ENCODE results near the gene PRLH. TPM values are rescaled to one million over a fixed set of nuclear protein-coding genes. Genes with fewer than 3 reads are reported as not detected.

Gene PRLH
- total and polyA plus RNA-seq, 2 of the 13 experiments (the other 11 are each of a cell fraction or from before 2014, with no cell fraction given) = not detected

DNA sequence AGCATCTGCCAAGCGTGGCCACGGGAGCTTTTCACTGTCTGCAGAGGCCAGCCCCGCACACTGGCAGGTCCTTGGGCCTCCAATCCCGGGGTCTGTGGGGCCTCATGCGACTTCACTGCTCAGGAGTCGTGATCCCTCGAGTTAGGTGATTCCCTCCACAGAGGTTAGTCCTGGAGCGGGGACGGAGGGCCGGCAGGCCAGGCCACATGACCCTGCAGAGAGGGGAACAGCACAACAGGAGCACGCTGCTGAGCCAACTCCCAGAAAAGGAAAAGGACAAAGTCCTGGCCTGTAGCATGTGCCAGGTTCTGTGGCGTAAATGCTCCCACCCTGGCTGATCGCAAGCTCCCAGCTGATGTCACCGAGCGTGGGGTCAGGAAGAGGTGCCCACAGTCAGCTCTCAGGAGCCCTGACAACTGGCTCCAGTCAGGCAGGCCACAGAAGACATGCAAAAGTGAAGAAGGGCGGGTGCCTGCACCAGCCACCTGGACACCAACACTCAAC lies 15.3 kb upstream of the PRLH start (continued):
- TF ChIP-seq ZNF318 (CRISPR knock-in tag; IDR thresholded peaks at IDR 0.05) (no peak), MED1 (CRISPR knock-in tag; IDR thresholded peaks at IDR 0.05) (peak; percentile 36; the same call in 1 of the 2 replicates), SUZ12 (IDR thresholded peaks at IDR 0.05; ENCODE audit: low read depth, low read length) (no peak), ATM (IDR thresholded peaks at IDR 0.05; ENCODE audit: borderline replicate concordance) (no peak), ZNF709 (CRISPR knock-in tag; IDR thresholded peaks at IDR 0.05) (peak; percentile 33; the same call in 1 of the 2 replicates), HIC2 (CRISPR knock-in tag; IDR thresholded peaks at IDR 0.05; ENCODE audit: low read depth) (0 out of 2 replicates have a peak, but pooled peaks have one; percentile 51), ATF7-NPFF (CRISPR knock-in tag; IDR thresholded peaks at IDR 0.05; ENCODE audit: low read depth) (no peak)
- TF ChIP-seq, protein P1, sequence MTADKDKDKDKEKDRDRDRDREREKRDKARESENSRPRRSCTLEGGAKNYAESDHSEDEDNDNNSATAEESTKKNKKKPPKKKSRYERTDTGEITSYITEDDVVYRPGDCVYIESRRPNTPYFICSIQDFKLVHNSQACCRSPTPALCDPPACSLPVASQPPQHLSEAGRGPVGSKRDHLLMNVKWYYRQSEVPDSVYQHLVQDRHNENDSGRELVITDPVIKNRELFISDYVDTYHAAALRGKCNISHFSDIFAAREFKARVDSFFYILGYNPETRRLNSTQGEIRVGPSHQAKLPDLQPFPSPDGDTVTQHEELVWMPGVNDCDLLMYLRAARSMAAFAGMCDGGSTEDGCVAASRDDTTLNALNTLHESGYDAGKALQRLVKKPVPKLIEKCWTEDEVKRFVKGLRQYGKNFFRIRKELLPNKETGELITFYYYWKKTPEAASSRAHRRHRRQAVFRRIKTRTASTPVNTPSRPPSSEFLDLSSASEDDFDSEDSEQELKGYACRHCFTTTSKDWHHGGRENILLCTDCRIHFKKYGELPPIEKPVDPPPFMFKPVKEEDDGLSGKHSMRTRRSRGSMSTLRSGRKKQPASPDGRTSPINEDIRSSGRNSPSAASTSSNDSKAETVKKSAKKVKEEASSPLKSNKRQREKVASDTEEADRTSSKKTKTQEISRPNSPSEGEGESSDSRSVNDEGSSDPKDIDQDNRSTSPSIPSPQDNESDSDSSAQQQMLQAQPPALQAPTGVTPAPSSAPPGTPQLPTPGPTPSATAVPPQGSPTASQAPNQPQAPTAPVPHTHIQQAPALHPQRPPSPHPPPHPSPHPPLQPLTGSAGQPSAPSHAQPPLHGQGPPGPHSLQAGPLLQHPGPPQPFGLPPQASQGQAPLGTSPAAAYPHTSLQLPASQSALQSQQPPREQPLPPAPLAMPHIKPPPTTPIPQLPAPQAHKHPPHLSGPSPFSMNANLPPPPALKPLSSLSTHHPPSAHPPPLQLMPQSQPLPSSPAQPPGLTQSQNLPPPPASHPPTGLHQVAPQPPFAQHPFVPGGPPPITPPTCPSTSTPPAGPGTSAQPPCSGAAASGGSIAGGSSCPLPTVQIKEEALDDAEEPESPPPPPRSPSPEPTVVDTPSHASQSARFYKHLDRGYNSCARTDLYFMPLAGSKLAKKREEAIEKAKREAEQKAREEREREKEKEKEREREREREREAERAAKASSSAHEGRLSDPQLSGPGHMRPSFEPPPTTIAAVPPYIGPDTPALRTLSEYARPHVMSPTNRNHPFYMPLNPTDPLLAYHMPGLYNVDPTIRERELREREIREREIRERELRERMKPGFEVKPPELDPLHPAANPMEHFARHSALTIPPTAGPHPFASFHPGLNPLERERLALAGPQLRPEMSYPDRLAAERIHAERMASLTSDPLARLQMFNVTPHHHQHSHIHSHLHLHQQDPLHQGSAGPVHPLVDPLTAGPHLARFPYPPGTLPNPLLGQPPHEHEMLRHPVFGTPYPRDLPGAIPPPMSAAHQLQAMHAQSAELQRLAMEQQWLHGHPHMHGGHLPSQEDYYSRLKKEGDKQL (CRISPR knock-in tag; IDR thresholded peaks at IDR 0.05; ENCODE audit: low read depth) = no peak
- TF ChIP-seq, protein P2, sequence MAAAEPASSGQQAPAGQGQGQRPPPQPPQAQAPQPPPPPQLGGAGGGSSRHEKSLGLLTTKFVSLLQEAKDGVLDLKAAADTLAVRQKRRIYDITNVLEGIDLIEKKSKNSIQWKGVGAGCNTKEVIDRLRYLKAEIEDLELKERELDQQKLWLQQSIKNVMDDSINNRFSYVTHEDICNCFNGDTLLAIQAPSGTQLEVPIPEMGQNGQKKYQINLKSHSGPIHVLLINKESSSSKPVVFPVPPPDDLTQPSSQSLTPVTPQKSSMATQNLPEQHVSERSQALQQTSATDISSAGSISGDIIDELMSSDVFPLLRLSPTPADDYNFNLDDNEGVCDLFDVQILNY (CRISPR knock-in tag; conservative IDR thresholded peaks at IDR 0.05) = no peak
- TF ChIP-seq, protein P3, sequence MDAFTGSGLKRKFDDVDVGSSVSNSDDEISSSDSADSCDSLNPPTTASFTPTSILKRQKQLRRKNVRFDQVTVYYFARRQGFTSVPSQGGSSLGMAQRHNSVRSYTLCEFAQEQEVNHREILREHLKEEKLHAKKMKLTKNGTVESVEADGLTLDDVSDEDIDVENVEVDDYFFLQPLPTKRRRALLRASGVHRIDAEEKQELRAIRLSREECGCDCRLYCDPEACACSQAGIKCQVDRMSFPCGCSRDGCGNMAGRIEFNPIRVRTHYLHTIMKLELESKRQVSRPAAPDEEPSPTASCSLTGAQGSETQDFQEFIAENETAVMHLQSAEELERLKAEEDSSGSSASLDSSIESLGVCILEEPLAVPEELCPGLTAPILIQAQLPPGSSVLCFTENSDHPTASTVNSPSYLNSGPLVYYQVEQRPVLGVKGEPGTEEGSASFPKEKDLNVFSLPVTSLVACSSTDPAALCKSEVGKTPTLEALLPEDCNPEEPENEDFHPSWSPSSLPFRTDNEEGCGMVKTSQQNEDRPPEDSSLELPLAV (CRISPR knock-in tag; conservative IDR thresholded peaks at IDR 0.05; ENCODE audit: low read depth) = no peak
